GM18507 (cell line): ENCODE results near the gene MBP.
A peak's percentile ranks its signal among the peaks of the same experiment; 100 is the strongest.

Experiments
- DNase-seq: peaks from one replicate; pipeline ENCODE4 v3.0.0; 2011; ENCODE audit warnings: low read depth; ENCODE audit not compliant: insufficient read length; ENCODE audit errors: extremely low spot score
- FAIRE-seq: peaks from 2 replicates; lab custom pipeline; 2011; peaks lifted over from hg19 to GRCh38; lab: Jason Lieb, UNC

The MBP gene

GRCh38 chr18:77090546-77091174, 41.9 kb downstream of the MBP start:
- no peak for FAIRE-seq
- no peak for DNase-seq

GRCh38 chr18:77089723-77090285, 42.8 kb downstream of the MBP start:
- DNase-seq (no peak), FAIRE-seq (no peak)

DNA sequence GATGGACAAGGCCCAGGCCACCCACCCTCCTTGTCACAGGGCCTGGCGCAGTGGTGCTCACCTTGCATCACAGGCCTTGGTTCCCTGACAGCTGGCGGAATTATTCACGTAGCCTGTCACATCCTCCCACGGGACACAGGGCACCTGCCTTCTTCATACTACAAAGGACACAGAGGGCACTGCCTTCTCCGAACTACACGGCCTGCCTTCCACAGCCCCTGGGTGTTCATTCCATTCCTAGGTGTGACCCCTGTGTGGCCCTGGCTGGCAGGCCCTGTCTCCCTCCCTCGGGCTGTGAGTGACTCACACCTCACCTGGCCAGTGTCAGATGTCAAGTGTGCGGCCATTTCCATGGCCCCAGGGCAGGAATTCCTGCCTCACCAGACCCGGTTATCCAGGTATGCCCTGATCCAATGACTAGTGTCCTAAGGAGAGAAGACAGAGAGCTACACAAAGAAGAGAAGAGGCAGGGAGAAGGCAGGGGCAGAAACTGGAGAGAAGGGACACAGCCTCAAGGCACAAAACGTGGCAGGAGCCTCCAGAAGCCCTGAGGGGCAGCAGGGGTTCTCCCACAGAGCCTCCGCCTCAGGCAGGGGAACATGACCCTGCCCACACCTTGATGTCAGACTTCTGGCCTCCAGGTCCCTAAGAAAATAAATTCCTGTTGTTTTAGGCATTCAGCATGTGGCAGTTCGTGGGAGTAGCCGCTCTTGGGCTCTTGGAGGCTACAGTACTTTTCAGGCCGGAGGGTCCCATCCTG, 43.4 kb downstream of the MBP start:
- no peak for DNase-seq
- no peak for FAIRE-seq

DNA sequence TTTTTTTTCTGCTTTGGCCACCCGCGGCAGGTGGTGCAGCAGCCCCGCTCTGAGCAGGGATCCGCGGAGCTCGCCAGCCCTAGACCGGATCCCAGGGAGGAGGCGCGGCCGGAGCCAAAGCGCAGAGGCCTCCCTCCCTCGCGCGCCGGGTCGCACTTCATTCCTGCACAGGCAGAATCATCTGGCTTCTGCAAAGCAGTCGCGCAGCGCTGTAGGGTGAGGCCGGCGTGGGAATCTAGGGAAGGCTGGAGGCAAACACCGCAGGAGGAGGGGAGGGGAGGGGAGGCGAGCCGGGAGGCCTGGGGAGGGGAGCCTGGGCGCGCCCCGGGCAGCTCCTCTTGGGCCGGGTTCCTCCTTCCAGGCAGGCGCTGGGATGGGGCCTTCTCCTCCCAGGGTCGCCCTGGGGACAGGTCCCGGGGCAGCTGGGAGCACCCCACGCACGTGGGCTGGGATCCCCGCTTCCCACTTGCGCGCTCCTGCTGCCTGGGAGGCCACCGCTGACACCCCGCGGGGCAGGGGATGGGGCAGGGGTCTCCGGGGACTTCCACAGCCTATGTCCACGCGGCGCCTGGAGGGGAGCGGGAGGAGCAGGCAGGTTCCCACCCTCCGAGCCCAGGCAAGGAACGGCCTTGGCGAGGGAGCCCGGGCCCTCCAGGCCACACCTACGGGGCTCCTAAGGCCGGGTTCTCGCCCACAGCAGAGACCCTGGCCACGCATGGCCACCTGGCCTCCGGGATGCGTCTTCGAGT, 45.0 kb downstream of the MBP start:
- FAIRE-seq, result no peak
- DNase-seq, result no peak

- FAIRE-seq, result no peak
- DNase-seq, result no peak
Measured at GRCh38 chr18:77086656-77087392, 45.8 kb downstream of the MBP start.

GRCh38 chr18:77086034-77086433, 46.5 kb downstream of the MBP start:
- FAIRE-seq, result no peak

DNA sequence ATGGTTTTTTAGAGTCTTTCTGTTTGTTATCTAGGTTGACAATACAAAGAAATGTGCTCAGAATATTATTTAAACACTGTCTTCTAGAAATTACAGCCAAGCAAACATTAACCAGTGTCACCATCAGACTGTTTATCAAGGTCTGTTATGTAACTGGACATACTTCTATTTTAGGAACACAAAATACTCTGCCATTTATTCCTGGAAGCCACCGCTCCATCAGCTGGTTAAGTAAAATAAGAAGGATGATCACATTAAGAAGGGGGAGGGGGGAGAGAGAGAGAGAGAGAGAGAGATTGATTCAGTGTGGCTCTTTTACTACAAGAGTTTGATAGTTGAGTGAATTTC, 47.9 kb downstream of the MBP start:
- FAIRE-seq, result no peak
- DNase-seq, result no peak

More at GRCh38 chr18:77086034-77086433, 46.5 kb downstream of the MBP start:
- DNase-seq, result no peak

- no peak for FAIRE-seq
- no peak for DNase-seq
Measured at GRCh38 chr18:77082316-77082955, 50.1 kb downstream of the MBP start.

GRCh38 chr18:77081390-77081778, 51.2 kb downstream of the MBP start:
- FAIRE-seq (peak; percentile 54), DNase-seq (no peak)

DNA sequence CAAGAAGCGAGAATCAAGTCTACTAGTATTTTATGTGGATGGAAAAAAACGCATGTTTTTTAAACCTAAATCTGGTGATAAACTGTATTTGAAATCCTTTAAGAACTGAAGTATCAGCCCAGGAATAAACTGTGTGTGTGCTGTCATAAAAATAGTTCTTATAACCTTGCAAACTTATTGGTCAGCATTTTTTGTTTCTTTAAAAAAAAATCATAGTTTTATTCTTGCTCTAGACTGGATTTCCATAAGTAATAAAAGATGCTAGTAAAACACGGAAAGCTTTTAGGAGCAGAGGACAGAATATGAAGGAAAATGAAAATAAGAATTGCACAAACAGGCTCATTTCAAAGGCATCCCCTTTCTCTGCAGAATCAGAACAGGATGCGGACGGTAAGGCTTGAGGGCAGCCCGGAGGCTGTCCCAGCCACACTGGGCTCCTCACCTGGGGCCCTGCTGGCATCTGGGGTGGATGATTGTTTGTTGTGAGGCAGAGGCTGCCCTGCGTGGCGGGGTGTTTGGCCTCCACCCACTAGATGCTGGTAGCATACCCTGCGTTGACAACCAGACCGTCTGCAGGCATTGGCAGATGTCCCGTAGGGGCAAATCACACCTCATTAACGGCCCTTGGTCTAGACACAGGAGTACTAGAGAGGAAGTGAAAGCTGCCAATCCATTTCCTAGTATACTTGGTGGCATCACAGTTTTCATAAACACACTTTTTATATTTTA, 52.5 kb downstream of the MBP start:
- peak; percentile 78 for FAIRE-seq
- no peak for DNase-seq

- FAIRE-seq, result no peak
- DNase-seq, result no peak
Measured at GRCh38 chr18:77079088-77079487, 53.5 kb downstream of the MBP start.

- no peak for DNase-seq
- no peak for FAIRE-seq
Measured at GRCh38 chr18:77078690-77079070, 53.9 kb downstream of the MBP start.

DNA sequence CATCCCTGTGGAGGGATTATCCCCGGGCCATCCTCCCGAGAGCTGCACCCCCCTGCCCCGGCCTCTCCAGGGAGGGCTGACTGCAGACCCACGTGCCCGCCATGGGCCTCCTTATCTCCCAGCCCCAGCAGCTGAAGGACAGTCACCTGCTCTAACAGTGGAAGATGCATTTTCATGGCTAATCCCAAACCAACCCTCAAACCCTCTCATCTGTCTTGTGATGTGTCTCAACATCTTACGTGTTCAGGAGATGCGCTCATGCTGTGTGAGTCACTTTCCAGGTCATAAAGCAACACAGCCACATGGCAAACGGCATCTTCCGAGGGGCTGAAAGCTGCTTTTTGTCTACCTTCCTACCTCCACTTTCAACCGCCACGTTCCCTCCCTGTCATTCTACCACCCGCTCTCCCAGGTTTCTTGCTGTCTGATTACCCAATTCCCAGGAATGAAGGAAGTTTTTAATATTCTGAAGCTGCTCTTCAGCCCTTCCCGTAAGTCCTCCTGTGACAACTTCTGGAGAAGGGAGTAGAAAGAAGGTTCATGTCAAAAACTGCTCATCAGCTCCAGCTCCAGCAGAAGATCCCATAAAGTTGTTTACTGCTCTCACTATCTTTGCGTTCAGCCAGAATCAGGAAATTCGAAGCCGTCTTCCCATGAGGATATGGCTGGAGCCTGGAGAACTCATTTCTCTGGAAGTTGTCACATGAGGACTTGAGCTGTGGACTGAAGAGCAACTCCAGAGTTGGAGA, 54.5 kb downstream of the MBP start:
- FAIRE-seq (no peak), DNase-seq (no peak)

GRCh38 chr18:77077401-77077800, 55.2 kb downstream of the MBP start:
- FAIRE-seq, result no peak

DNA sequence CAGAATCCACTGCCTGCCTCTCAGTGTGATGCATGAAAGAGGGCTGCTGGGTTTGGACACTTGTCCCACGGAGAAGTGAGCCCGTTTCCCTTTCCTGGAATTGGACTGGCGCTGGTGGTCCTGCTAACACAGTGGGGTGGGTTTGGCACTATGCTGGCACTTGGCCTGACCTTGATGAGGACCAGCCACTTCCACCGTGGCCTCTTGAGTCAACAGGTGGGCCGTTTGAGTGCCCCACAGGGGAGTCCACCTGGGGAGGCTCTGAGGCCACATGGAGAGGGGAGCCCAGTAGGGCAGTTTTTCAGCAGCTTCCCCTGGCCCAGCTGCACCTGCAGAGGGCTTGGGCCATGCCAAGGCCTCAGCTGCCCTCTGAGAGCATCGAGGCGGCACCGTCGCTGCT, 56.5 kb downstream of the MBP start:
- no peak for DNase-seq
- no peak for FAIRE-seq

More at GRCh38 chr18:77077401-77077800, 55.2 kb downstream of the MBP start:
- DNase-seq, result no peak

GRCh38 chr18:77074431-77074830, 58.2 kb downstream of the MBP start:
- DNase-seq, result no peak

GRCh38 chr18:77073336-77074093, 59.1 kb downstream of the MBP start:
- DNase-seq, result no peak
- FAIRE-seq, result no peak

More at GRCh38 chr18:77074431-77074830, 58.2 kb downstream of the MBP start:
- no peak for FAIRE-seq
